GM12878 (cell line): ENCODE measurements around the gene GUCY2F. TPM values are rescaled to one million over a fixed set of nuclear protein-coding genes. Genes with fewer than 3 reads are reported as not detected.

ENCODE experiments used
- ATAC-seq: fragments of 200-7000 bp; cut with Tn5 transposase; 3 replicates; pipeline ENCODE4 v1.9.1; 2020; ENCODE audit warnings: mild to moderate bottlenecking, moderate library complexity
- BruUV-seq: library from RNA; stranded (reverse); fragments of 400-500 nt; replicated peaks from 2 replicates; lab custom pipeline; 2021; lab: Mats Ljungman, UMichigan
- CTCF ChIA-PET: fragments of 300-600 bp; sonication (Branson Sonifier 250); formaldehyde crosslinking; extraction: SDS; loops from one replicate; lab custom pipeline; 2021; ENCODE audit warnings: inconsistent platforms; lab: Yijun Ruan, JAX
- POLR2A ChIA-PET: fragments of 350-600 bp; formaldehyde crosslinking; extraction: SDS; loops from one replicate; lab custom pipeline; 2021; ENCODE audit warnings: inconsistent platforms; lab: Charles Lee
- RAD21 ChIA-PET: fragments of 300-600 bp; sonication (Branson Sonifier 250); formaldehyde crosslinking; loops from one replicate; lab custom pipeline; 2023; ENCODE audit warnings: antibody characterized with exemption; ENCODE audit not compliant: unreplicated experiment; lab: Charles Lee
- SMC1A ChIA-PET: fragments of 300-600 bp; sonication (Branson Sonifier 250); formaldehyde crosslinking; loops from one replicate; lab custom pipeline; 2023; ENCODE audit not compliant: unreplicated experiment, uncharacterized antibody; lab: Charles Lee
- DNase-seq: peaks from one replicate; pipeline ENCODE4 v3.0.0-alpha.2; 2011; ENCODE audit warnings: low read depth, low spot score
- FAIRE-seq: peaks from 3 replicates; lab custom pipeline; 2011; peaks lifted over from hg19 to GRCh38; lab: Jason Lieb, UNC
- H2AFZ ChIP-seq: 2 replicates; pipeline ENCODE4 v1.6.0; 2011; ENCODE audit warnings: low read depth, low read length, control low read depth; ENCODE audit not compliant: control insufficient read depth
- H3K27ac ChIP-seq: 2 replicates; pipeline ENCODE4 v1.5.1; 2011; ENCODE audit warnings: control low read depth; ENCODE audit not compliant: control insufficient read depth, insufficient read depth
- H3K27me3 ChIP-seq, 2 experiments: replicated peaks in 1 of 2; 2 replicates each; pipeline versions ENCODE4 v1.6.0 to v1.6.1; 2011; ENCODE audit warnings: low read length in 1 of 2; ENCODE audit not compliant: control insufficient read depth in 2 of 2, insufficient read depth in 2 of 2
- H3K36me3 ChIP-seq, 2 experiments: 2 replicates each; pipeline ENCODE4 v1.5.1; 2011; ENCODE audit warnings: low read length in 1 of 2; ENCODE audit not compliant: control insufficient read depth in 2 of 2, insufficient read depth in 2 of 2
- H3K4me1 ChIP-seq: 2 replicates; pipeline ENCODE4 v1.6.1; 2011; ENCODE audit warnings: mild to moderate bottlenecking, low read length, moderate library complexity, mixed read lengths; ENCODE audit not compliant: control insufficient read depth, insufficient read depth
- H3K4me2 ChIP-seq: 2 replicates; pipeline ENCODE4 v1.6.0; 2011; ENCODE audit warnings: control low read depth; ENCODE audit not compliant: control insufficient read depth, insufficient read depth
- H3K4me3 ChIP-seq: fragments of 200-600 bp; sonication (generic); 2 replicates; pipeline ENCODE4 v1.5.1; 2016
- H3K79me2 ChIP-seq: 2 replicates; pipeline ENCODE4 v1.6.0; 2011; ENCODE audit warnings: low read length; ENCODE audit not compliant: control insufficient read depth, insufficient read depth
- H3K9ac ChIP-seq: 2 replicates; pipeline ENCODE4 v1.8.0; 2011; ENCODE audit warnings: low read length, control low read depth, mixed read lengths; ENCODE audit not compliant: control insufficient read depth, insufficient read depth
- H3K9me3 ChIP-seq: replicated peaks from 3 replicates; pipeline ENCODE4 v1.5.1; 2011; ENCODE audit warnings: mild to moderate bottlenecking, low read length; ENCODE audit not compliant: control insufficient read depth, insufficient read depth
- H4K20me1 ChIP-seq: 2 replicates; pipeline ENCODE4 v1.6.0; 2011; ENCODE audit not compliant: control insufficient read depth, insufficient read depth
- CEBPB ChIP-seq, 2 experiments: fragments of 150-350 bp in 1 of 2; IDR thresholded peaks; 2 replicates each; pipeline ENCODE4 v1.6.1; 2012 to 2014; ENCODE audit warnings: low read depth in 2 of 2, low read length in 2 of 2, borderline replicate concordance in 1 of 2, inconsistent platforms in 1 of 2
- EP300 ChIP-seq, 2 experiments: fragments of 150-350 bp in 1 of 2; IDR thresholded peaks; 2 replicates each; pipeline ENCODE4 v1.6.1; 2011 to 2012; ENCODE audit warnings: low read depth in 2 of 2, low read length in 2 of 2, borderline replicate concordance in 1 of 2, improper control_type of control experiment in 1 of 2, inconsistent platforms in 1 of 2; ENCODE audit not compliant: control insufficient read depth in 1 of 2
- HCFC1 ChIP-seq: fragments of 150-350 bp; IDR thresholded peaks from 2 replicates; pipeline ENCODE4 v1.6.1; 2014; ENCODE audit warnings: low read length
- HDAC6 ChIP-seq: fragments of 200-600 bp; sonication (generic); IDR thresholded peaks from one replicate; pipeline ENCODE4 v1.8.0; 2017; ENCODE audit warnings: antibody characterized with exemption; ENCODE audit not compliant: unreplicated experiment
- IKZF2 ChIP-seq, 2 experiments: fragments of 450-650 bp; IDR thresholded peaks; 2 replicates each; pipeline ENCODE4 v1.6.1; 2017; ENCODE audit warnings: mild to moderate bottlenecking in 2 of 2, moderate library complexity in 2 of 2
- KDM1A ChIP-seq: fragments of 200-600 bp; sonication (generic); IDR thresholded peaks from 2 replicates; pipeline ENCODE4 v1.6.1; 2016; ENCODE audit warnings: borderline replicate concordance
- KLF5 ChIP-seq: fragments of 450-650 bp; IDR thresholded peaks from 2 replicates; pipeline ENCODE4 v1.6.1; 2014; ENCODE audit warnings: mild to moderate bottlenecking; ENCODE audit not compliant: partially characterized antibody
- MEF2B ChIP-seq: fragments of 450-650 bp; IDR thresholded peaks from 2 replicates; pipeline ENCODE4 v1.6.1; 2018; ENCODE audit warnings: mild to moderate bottlenecking, moderate library complexity; ENCODE audit not compliant: partially characterized antibody, poor library complexity, severe bottlenecking
- POLR2AphosphoS2 ChIP-seq: IDR thresholded peaks from 2 replicates; pipeline ENCODE4 v1.6.1; 2011; ENCODE audit warnings: low read depth, mild to moderate bottlenecking, low read length, improper control_type of control experiment, moderate library complexity
- POU2F2 ChIP-seq: IDR thresholded peaks from 3 replicates; pipeline ENCODE4 v1.6.1; 2011; ENCODE audit warnings: low read depth, mild to moderate bottlenecking, low read length, borderline replicate concordance
- REST ChIP-seq: IDR thresholded peaks from 2 replicates; pipeline ENCODE4 v1.6.1; 2012; ENCODE audit warnings: mild to moderate bottlenecking, low read depth, low read length
- SMAD5 ChIP-seq: IDR thresholded peaks from 2 replicates; pipeline ENCODE4 v1.6.1; 2016; ENCODE audit warnings: antibody characterized with exemption, low read depth
- TCF3 ChIP-seq: IDR thresholded peaks from 2 replicates; pipeline ENCODE4 v1.6.1; 2012; ENCODE audit warnings: low read depth, mild to moderate bottlenecking, low read length, borderline replicate concordance; ENCODE audit not compliant: insufficient read depth
- YY1 ChIP-seq: IDR thresholded peaks from 2 replicates; pipeline ENCODE4 v1.6.1; 2011; ENCODE audit warnings: low read depth, mild to moderate bottlenecking, low read length
- WGBS: methylation state at CpG from one replicate; pipeline ENCODE4 v1.1.6; 2016; ENCODE audit warnings: low lambda C conversion rate; ENCODE audit not compliant: insufficient replicate concordance, insufficient coverage; ENCODE audit errors: missing lambda C conversion rate; 5-methylcytosine and 5-hydroxymethylcytosine counted together
- in situ Hi-C: fragments of 300-500 bp; cut with MboI; formaldehyde crosslinking; loops from 9 replicates; pipeline ENCODE4 v1.14.3; 2018; ENCODE audit warnings: mixed read lengths
- intact Hi-C: fragments of 100-400 bp; cut with micrococcal nuclease; formaldehyde crosslinking; loops from one replicate; pipeline ENCODE4 v1.14.2; 2022; ENCODE audit not compliant: unreplicated experiment
- polyA plus RNA-seq, 11 experiments: library from polyadenylated mRNA; depleted of rRNA in 4 of 11; unstranded in 6 of 11; stranded (reverse) in 5 of 11; fragments of >200 nt; fragmentation: Nextera tagmentation in 4 of 11; fragmentation: Illumina TruSeq in 1 of 11; extraction: Ambion mirVana in 4 of 11; extraction: Trizol in 1 of 11; gene quantifications; 1 replicate in 1 of 11; 2 replicates in 10 of 11; pipeline versions ENCODE4 v1.2.1 to v1.2.3, GENCODE V29; 2011 to 2016; ENCODE audit warnings: inconsistent platforms in 2 of 11, missing spikeins in 2 of 11, low read depth in 1 of 11
- total RNA-seq, 4 experiments: library from RNA; depleted of rRNA in 3 of 4; stranded (reverse); fragments of >200 nt in 3 of 4; fragmentation: Illumina TruSeq in 1 of 4; extraction: Trizol in 1 of 4; gene quantifications; 2 replicates each; pipeline versions ENCODE4 v1.2.1 to v1.2.3, GENCODE V29; 2013 to 2021

Gene GUCY2F
- total and polyA plus RNA-seq, 10 of the 15 experiments (the other 5 are each of a cell fraction or from before 2014, with no cell fraction given), result not detected

GRCh38 chrX:109398833-109399232 is 83.1 kb downstream of the GUCY2F start:
- Histone ChIP-seq H3K4me1 (no peaks in the 10 kb centered on the region), H3K27me3 (no peaks in the 10 kb centered on the region), H3K36me3 (no peaks in the 10 kb centered on the region), H3K9me3 (no peaks in the 10 kb centered on the region), H4K20me1 (no peaks in the 10 kb centered on the region), H3K79me2 (no peaks in the 10 kb centered on the region), H3K4me3 (no peak overlapping the region), H2AFZ (no peak overlapping the region), H3K4me2 (no peak overlapping the region), H3K27ac (no peak overlapping the region), H3K9ac (no peak overlapping the region)
- CTCF ChIA-PET, result interaction anchor here (1.8 kb wide), 1 partner anchor 13 kb away, joined by 7 read pairs; no protein-coding TSS in a partner anchor
- SMC1A ChIA-PET, result interaction anchor here (1.1 kb wide), 1 partner anchor 700 kb away, joined by 3 read pairs; no protein-coding TSS in a partner anchor
- RAD21 ChIA-PET, result interaction anchor here (1.5 kb wide), 1 partner anchor 15 kb away, joined by 4 read pairs; no protein-coding TSS in a partner anchor
- TF ChIP-seq HDAC6, result no peak
- TF ChIP-seq CEBPB (IDR thresholded peaks at IDR 0.05; ENCODE audit: borderline replicate concordance in 1 of 2, low read depth in 2 of 2, low read length in 2 of 2), result no peak
- no TSS peak for BruUV-seq
- FAIRE-seq, result no peak
- WGBS, result 38% methylated on average over 2 of the region's 2 CpGs
- POLR2A ChIA-PET, result no interaction called here
- no peak for DNase-seq
- ATAC-seq, result no peak
- intact Hi-C loops, result no loop called here
- in situ Hi-C loops, result no loop called here

- intact Hi-C loops (no loop called here), in situ Hi-C loops (no loop called here)
- RAD21 ChIA-PET, result interaction anchor here (1.5 to 1.7 kb wide), 2 partner anchors 14 to 208 kb away, joined by 3 to 4 read pairs; no protein-coding TSS in a partner anchor
- SMC1A ChIA-PET, result interaction anchor here (1.1 kb wide), 1 partner anchor 699 kb away, joined by 3 read pairs; no protein-coding TSS in a partner anchor
- no TSS peak for BruUV-seq
- Histone ChIP-seq H3K4me1 (no peaks in the 10 kb centered on the region), H3K9me3 (no peaks in the 10 kb centered on the region), H3K27ac (no peak overlapping the region), H3K4me3 (no peak overlapping the region), H2AFZ (no peak overlapping the region), H3K9ac (no peak overlapping the region), H4K20me1 (no peaks in the 10 kb centered on the region), H3K27me3 (no peaks in the 10 kb centered on the region), H3K4me2 (no peak overlapping the region), H3K79me2 (no peaks in the 10 kb centered on the region), H3K36me3 (no peaks in the 10 kb centered on the region)
- FAIRE-seq, result no peak
- 37% methylated on average over 1 of the region's 1 CpG for WGBS
- POLR2A ChIA-PET, result interaction anchor here (0.8 kb wide), 1 partner anchor 18 kb away, joined by 4 read pairs; no protein-coding TSS in a partner anchor
- DNase-seq, result no peak
- ATAC-seq, result no peak
- CTCF ChIA-PET, result interaction anchor here (1.8 kb wide), 1 partner anchor 13 kb away, joined by 7 read pairs; no protein-coding TSS in a partner anchor
- no peak for TF ChIP-seq TCF3
- TF ChIP-seq MEF2B, result no peak
- no peak for TF ChIP-seq IKZF2 (IDR thresholded peaks at IDR 0.05)
- no peak for TF ChIP-seq KDM1A
- no peak for TF ChIP-seq POU2F2
- no peak for TF ChIP-seq SMAD5
- TF ChIP-seq POLR2AphosphoS2, result no peak
- TF ChIP-seq KLF5, result no peak
- TF ChIP-seq HCFC1, result no peak
- no peak for TF ChIP-seq YY1
- no peak for TF ChIP-seq EP300 (IDR thresholded peaks at IDR 0.05; ENCODE audit: borderline replicate concordance in 1 of 2, control insufficient read depth in 1 of 2, low read depth in 2 of 2, low read length in 2 of 2)
- no peak for TF ChIP-seq REST
These were observed 83.8 kb downstream of the GUCY2F start for GRCh38 chrX:109398061-109398460.
